Neural progenitor cell (in vitro differentiated cells): ENCODE data around the gene TRAF1.

Source experiments
- EZH2 ChIP-seq: fragments of 200-600 bp; sonication (generic); IDR thresholded peaks from 2 replicates; pipeline ENCODE4 v1.6.1; 2017; ENCODE audit warnings: antibody characterized with exemption, mild to moderate bottlenecking, moderate library complexity
- EZH2phosphoT487 ChIP-seq: fragments of 200-600 bp; sonication (generic); IDR thresholded peaks from 2 replicates; pipeline ENCODE4 v1.6.1; 2017; ENCODE audit warnings: antibody characterized with exemption
- TF ChIP-seq, protein P1 (sequence below): fragments of 200-600 bp; sonication (generic); IDR thresholded peaks from 2 replicates; pipeline ENCODE4 v1.5.1; 2017; ENCODE audit warnings: antibody characterized with exemption, mild to moderate bottlenecking

DNA sequence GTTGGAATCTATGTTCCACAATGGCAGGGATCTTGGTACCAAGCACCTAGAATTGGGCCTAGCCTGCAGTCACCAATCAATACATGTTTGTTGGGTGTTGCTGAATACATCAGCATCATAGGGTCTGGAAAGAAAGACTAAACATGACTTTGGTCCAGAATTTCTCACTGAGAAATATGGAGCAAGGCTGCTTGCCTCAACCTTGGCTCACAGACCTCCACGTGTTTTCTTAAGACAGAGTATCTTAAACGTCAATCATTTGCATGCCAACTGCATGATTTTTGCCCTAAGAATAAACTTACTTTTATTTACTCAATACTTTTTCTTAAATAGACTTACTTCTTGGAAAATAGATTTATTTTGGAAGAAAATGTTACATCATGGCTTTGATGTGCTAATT is 22.7 kb upstream of the TRAF1 start:
- TF ChIP-seq, protein P1, sequence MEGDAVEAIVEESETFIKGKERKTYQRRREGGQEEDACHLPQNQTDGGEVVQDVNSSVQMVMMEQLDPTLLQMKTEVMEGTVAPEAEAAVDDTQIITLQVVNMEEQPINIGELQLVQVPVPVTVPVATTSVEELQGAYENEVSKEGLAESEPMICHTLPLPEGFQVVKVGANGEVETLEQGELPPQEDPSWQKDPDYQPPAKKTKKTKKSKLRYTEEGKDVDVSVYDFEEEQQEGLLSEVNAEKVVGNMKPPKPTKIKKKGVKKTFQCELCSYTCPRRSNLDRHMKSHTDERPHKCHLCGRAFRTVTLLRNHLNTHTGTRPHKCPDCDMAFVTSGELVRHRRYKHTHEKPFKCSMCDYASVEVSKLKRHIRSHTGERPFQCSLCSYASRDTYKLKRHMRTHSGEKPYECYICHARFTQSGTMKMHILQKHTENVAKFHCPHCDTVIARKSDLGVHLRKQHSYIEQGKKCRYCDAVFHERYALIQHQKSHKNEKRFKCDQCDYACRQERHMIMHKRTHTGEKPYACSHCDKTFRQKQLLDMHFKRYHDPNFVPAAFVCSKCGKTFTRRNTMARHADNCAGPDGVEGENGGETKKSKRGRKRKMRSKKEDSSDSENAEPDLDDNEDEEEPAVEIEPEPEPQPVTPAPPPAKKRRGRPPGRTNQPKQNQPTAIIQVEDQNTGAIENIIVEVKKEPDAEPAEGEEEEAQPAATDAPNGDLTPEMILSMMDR = no peak
- no peak for TF ChIP-seq EZH2
- no peak for TF ChIP-seq EZH2phosphoT487
